COR-L47 (cell line): ENCODE data around the gene LRRC4C.
"Not testable (repeated sequence)": the region's sequence is repeated elsewhere in the genome, so short reads cannot be mapped to it uniquely, and the experiment has no call there.

Experiments used
- DNase-seq: peaks from one replicate; lab custom pipeline; 2025; lab: John Stamatoyannopoulos, UW

Gene LRRC4C

GRCh38 chr11:40867991-40868632 is 591.3 kb downstream of the LRRC4C start:
- DNase-seq, result no peak

- not testable (repeated sequence) for DNase-seq
Measured at GRCh38 chr11:40857754-40858153, 601.7 kb downstream of the LRRC4C start.

- DNase-seq, result no peak
Measured at GRCh38 chr11:40842750-40843339, 616.6 kb downstream of the LRRC4C start.

- DNase-seq, result no peak
Measured at GRCh38 chr11:40841231-40841630, 618.2 kb downstream of the LRRC4C start.

- DNase-seq, result no peak
Measured at GRCh38 chr11:40838181-40838683, 621.2 kb downstream of the LRRC4C start.

- no peak for DNase-seq
Measured at GRCh38 chr11:40827116-40827515, 632.3 kb downstream of the LRRC4C start.

GRCh38 chr11:40826601-40827000 is 632.9 kb downstream of the LRRC4C start:
- no peak for DNase-seq

GRCh38 chr11:40825201-40825834 is 634.1 kb downstream of the LRRC4C start:
- DNase-seq, result no peak

GRCh38 chr11:40819230-40819629 is 640.2 kb downstream of the LRRC4C start:
- no peak for DNase-seq

- DNase-seq, result no peak
Measured at GRCh38 chr11:40816976-40817375, 642.5 kb downstream of the LRRC4C start.

- DNase-seq, result no peak
Measured at GRCh38 chr11:40797981-40798380, 661.5 kb downstream of the LRRC4C start.

GRCh38 chr11:40787224-40787623 is 672.2 kb downstream of the LRRC4C start:
- DNase-seq, result no peak

GRCh38 chr11:40763046-40763445 is 696.4 kb downstream of the LRRC4C start:
- DNase-seq, result no peak

GRCh38 chr11:40759341-40759740 is 700.1 kb downstream of the LRRC4C start:
- no peak for DNase-seq

GRCh38 chr11:40754297-40754696 is 705.2 kb downstream of the LRRC4C start:
- DNase-seq, result no peak

GRCh38 chr11:40746282-40746681 is 713.2 kb downstream of the LRRC4C start:
- DNase-seq, result no peak

- DNase-seq, result no peak
Measured at GRCh38 chr11:40732132-40732531, 727.3 kb downstream of the LRRC4C start.

- DNase-seq, result peak; percentile 18
Measured at GRCh38 chr11:40722179-40722795, 737.2 kb downstream of the LRRC4C start.

GRCh38 chr11:40716344-40717130 is 742.9 kb downstream of the LRRC4C start:
- no peak for DNase-seq

GRCh38 chr11:40713083-40713482 is 746.4 kb downstream of the LRRC4C start:
- no peak for DNase-seq

- no peak for DNase-seq
Measured at GRCh38 chr11:40701027-40701426, 758.4 kb downstream of the LRRC4C start.

- DNase-seq, result no peak
Measured at GRCh38 chr11:40689823-40690222, 769.6 kb downstream of the LRRC4C start.
